NAMALWA (cell line): ENCODE results near the gene PXT1.
A peak's percentile ranks its signal among the peaks of the same experiment; 100 is the strongest.
"Not testable (repeated sequence)": the region's sequence is repeated elsewhere in the genome, so short reads cannot be mapped to it uniquely, and the experiment has no call there.

Experiments used
- DNase-seq: peaks from one replicate; pipeline ENCODE4 v3.0.0-alpha.2; 2015; ENCODE audit warnings: low spot score

The PXT1 gene, protein sequence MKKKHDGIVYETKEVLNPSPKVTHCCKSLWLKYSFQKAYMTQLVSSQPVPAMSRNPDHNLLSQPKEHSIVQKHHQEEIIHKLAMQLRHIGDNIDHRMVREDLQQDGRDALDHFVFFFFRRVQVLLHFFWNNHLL

DNA sequence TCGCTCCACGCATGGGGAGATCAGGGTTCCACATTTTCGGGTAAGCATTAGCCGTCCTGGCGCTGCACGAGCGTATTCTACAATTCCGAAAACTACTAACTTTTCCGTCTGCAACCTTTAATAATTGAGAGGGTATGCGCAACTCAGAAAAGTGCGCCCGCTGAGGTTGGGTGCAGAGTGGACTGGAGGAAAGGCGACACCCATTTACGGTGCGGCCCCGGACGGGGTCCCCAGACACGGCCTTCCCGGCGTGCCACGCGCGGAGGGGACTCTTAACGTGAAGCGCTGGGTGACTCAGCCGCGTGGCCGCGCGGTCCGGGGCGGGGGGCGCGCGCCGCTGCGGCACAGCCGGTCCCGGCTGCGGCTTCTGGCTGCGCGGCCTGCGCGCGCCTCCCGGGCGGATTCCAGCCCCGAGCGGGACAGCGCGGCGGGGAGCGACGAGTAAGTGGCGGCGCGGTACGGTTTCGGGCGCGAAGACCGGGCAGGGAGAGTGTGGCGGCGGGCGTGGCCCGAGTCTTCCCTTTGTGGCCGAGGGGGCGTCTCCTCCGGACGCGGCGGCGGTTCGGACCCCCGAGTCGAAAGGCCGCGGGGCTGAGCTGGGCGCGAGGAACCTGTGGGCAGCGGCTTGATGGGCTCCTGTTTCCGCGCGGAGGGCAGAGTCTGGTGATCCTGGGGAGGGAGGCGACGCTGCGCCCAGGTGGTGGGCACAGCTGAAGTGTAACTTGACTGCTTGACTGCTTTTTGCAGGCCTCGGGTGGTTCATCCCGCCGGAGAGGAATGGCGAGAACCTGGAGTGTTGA lies at the start of gene PXT1, which contains the start of gene KCTD20:
TSS of gene PXT1 (minus strand) at position 184 of the 800 bp plus-strand sequence. CDS start 16,772 bp downstream, outside the sequence.
TSS of gene KCTD20 (plus strand) at position 330 of the 800 bp plus-strand sequence. CDS start 27,098 bp downstream, outside the sequence.
- peak; percentile 92 for DNase-seq

DNA sequence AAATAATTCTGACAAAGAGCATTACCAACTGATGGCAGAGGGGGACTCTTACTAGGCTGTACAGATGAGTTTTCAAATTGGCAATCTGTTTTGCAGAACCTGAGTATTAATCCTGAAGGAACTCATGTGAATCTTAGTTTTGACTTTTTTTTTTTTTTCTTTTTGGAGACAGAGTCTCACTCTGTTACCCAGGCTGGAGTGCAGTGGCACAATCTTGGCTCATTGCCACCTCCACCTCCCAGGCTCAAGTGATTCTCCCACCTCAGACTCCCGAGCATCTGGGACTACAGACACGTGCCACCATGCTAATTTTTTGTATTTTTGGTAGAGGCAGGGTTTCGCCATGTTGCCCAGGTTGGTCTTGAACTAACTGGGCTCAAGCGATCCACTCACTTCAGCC lies 49.4 kb upstream of the PXT1 start:
- DNase-seq, result no peak

DNA sequence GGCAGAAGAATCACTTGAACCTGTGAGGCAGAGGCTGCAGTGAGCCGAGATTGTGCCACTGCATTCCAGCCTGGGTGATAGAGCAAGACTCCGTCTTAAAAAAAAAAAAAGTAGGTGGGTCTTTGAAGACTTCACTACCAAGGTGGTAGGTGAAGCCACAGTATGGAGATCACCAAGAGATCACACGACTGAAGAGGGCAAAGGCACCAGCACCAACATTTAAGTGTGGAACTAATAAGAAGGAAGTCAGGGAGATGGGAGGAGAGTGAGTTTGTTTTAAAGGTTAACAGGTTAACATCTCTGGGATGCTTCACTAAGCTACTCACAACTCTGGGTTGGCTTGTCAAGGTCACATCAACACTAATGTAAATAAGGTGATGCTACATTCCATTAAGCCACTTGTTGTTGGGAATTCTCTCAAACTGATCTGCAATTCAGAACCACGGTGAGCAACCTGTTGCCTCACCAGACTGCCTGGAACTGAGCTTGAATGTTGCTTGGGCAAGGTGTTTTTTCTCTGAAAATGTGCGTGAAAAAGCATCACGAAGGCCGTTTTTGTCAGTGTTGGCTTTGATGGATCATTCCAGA lies 48.8 kb upstream of the PXT1 start:
- no peak for DNase-seq

DNA sequence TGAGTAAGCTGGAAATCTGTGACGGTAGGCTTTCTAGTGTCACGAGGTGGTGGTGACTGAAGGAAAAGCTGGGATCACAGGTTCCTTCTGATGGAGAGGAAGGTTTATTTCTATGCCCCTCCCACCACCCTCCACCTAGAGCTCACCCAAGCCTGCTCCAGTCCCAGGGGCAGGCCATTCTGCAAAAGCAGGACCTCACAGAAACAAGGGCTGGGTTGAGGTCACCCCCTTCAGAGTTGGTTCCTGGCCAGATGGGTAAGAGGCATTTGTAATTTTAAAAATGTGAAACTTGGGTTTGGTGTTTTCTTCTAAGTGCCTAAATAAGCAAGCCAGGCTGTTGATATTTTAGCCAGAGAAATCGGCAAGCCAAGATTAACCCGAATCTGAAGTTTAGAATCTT lies 46.8 kb upstream of the PXT1 start:
- DNase-seq, result no peak

DNA sequence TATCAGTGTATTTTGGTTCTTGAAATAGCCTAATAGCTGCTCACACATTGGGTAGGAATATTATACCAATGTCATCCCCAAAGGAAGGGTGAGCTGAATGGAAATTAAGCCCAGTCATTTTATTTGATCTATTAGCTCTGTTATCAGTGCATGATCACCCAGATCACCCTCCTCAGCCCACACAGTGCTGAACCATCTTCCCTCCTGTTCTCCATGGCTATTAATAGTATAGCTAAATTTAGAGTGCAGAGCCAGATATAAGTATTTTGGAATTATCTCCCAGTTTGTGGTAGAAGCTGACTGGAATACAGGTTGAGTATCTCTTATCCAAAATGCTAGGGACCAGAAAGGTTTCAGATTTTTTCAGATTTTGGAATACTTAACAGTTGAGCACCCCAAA lies 45.6 kb upstream of the PXT1 start:
- DNase-seq, result no peak

DNA sequence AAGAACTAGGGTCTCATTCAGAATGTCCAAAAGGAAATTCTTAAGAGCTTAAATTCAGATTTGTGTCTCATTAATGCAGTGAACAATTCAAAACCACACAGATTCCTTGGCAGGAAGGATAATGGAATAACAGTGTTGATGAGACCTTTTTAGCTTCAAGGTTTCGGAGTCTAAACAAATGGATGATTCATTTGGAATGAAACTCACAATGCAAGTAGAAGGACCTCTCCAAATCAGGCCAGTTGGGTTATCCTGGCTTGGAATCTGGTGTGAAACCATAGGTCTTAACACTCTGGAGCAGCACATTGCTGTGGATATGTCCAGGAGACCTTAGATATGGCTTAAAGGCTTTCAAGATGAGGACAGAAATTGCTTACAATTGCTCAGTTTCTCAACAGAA lies 45.0 kb upstream of the PXT1 start:
- no peak for DNase-seq

DNA sequence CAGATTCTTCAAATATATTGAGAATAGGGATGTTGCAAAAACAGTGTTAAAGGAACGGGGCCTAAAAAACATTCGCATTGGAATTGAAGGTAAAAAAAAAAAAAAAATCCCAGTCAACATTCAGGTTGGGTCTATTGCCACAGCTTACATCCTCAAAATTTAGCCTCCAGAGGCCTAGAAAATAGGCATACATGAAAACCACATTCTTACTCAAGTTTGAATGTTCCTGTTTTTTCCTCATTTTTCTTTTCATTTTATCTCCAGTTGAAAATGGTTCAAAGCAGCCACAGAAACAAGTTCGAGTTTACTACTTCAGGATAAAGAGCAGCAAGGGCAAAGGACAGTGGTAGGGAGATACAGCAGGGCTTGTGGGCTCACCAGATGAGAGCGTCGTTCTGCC lies 42.1 kb upstream of the PXT1 start:
- no peak for DNase-seq

DNA sequence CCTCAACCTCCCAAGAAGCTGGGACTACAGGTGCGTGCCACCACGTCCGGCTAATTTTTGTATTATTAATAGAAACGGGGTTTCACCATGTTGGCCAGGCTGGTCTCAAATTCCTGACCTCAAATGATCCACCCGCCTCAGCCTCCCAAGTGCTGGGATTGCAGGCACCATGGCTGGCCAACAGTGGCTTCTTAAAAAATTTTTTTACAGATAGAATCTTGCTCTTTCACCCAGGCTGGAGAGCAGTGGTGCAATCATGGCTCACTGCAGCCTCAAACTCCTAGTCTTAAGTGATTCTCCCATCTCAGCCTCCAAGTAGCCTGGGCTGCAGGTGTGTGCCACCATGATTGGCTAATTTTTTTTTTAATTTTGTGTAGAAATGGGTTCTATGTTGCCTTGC lies 40.7 kb upstream of the PXT1 start:
- DNase-seq, result not testable (repeated sequence)

DNA sequence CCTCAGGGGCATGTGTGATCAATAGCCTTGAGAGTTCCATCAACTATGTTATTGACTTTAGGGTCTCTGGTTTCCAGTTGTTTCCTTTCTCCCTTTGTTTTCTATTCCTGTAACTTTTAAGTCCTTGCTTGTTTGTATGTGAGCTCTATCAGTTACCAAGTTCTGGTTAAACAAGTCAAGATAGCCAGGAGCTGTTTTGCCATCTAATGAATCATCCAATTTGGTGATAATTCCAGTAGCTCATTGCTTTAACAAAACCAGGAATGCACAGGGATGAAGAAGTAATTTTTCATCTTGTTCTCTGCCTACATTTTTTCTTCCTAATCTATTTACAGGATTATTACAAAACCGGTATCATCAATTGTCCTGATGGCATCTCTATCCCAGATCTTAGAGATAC lies 36.6 kb upstream of the PXT1 start:
- no peak for DNase-seq

DNA sequence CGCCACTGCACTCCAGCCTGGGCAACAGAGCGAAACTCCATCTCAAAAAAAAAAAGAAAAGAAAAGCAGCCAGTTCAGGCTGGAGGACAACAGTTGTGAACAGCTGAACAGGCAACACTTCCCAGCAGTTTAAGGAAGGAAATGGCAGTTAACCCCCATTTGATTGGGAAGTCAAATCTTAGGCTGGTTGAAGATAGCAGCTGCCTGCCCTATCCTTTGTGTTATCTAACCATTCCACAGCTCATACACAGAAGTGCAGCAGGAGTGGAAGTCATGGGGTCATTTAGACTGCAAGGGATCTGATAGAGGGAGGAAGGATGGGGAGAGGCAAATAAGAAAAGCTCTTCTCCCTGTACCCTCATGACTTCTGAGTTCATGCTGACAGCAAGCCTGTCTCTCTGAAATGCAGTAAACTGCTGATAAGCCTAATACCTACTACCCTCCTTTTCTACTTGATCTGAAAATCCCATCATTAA lies 35.4 kb upstream of the PXT1 start:
- no peak for DNase-seq

DNA sequence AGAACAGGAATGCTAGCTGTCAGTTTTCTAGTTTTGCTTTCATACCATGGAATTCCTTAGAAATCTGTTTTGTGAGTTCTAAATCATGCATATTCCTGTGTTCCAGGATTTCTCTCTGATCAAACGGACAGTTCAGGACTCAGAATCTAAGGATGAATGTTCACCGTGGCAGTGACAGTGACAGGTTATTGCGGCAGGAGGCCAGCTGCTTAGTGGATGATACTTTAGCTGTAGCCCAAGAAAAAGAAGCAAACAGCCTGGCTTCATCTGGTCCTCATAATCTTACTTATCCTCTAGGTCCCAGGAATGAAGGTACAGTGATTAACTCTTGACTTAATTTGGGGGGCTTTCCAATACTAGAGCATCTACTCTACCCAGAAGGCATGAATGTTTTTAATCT lies 27.3 kb upstream of the PXT1 start:
- no peak for DNase-seq

DNA sequence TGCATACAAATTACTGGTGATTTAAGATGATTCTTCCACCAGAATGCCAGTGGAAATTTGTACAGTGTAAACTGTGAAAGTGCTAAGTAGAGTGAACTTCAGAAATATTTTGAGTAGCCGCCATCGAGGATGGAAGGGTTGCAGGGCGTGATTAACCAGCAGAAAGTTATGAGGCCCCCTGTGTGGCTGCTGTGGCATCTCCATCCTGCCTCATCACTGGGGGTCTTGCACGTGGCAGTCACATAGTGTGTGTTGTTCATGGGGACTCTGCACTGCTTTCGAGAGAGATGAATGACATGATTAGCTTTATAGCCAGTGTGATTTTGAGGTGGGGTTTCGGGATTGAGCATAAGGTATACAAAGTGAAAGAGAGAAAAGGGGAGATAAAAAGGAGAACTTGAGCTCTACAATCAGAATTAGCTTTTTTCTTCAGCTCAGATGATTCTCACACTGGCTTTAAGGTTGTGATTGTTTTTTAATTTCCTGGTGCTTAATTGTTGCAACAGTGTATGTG lies 26.6 kb upstream of the PXT1 start:
- no peak for DNase-seq

DNA sequence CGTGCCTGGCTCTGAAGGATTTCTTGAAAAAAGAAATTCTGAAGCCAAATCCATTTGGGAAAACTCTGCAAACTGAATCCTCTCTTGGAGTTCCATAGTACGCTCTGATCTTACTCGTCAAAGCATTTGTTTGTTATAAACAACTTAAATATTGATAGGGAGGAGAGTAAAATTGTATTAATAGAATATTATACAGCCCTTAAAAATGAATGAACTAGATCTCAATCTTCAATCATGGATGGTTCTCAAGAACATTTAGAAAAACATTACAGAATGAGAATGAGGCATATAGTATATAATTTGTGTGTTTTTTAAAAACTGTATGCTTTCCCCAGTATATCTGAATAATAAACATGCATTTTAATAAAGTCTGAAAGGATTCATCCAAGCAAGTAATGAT lies 25.0 kb upstream of the PXT1 start:
- no peak for DNase-seq

DNA sequence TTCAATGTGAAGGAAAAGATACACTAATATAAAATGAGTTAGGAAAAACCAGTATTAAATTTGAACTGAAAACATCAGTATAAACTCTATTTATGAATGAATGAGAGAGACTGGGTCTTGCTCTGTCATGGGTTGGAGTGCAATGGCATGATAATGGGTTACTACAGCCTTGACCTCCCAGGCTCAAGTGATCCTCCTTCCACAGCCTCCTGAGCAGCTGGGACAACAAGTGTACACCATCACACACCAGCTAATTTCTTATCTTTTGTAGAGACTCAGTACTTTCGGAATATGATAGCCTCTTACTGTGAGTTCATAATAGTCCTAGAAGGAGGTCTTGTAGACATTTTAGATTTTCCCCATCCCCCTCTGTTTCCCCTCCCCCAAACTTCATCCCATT lies 21.6 kb upstream of the PXT1 start:
- DNase-seq, result no peak

DNA sequence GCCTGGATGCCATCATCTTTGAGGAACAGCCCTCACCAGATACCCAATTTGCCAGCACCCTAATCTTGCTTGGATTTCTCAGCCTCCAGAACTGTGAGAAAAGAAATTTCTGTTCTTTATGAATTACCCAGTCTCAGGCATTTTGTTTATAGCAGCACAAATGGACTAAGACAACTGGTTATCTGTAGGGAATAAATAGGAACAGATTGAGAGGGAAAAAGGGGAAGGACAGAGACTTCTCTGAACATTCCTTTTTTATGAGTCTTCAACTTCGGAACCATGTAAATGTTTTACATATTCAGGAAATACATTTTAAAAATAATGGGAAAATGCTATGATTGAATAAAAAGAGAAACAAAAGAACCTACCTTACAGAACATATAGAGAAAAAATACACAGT lies 21.0 kb upstream of the PXT1 start:
- no peak for DNase-seq

DNA sequence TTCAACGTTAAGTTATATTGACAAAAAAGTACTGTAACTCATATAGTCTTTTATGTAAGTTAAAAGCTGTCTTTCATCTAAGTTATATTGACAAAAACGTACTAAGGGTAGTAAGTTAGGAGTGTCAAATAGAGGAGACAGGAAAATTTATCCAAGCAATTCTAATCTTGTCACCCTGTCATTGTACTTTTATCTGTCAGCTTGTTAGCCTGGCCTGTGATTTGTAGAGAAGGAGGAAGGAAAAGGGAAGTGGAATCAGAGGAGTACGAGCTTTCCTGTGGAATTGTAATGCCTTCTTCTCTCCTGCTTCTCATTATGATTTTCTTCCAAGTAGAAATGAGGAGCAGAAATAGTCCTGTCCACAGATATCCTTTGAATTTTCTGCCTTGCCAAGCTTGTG lies 19.0 kb upstream of the PXT1 start:
- no peak for DNase-seq

DNA sequence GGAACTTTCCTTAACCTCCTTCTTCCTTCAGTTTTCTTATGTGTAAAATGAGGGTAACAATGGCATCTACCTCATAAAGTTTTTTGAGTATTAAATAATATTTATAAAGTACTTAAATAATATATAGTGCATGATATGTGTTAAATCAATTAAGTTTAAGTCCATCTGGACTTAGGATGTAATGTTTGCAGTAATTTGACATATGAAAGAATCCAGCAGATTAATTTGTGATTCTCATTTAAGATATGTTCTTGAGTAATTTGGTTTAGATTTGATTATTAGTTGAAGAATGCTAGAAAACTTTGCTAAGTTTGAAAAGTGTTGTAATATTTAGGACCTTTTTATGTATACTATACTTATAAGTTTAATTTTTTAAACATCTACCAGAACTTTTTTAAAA lies 18.3 kb upstream of the PXT1 start:
- DNase-seq, result no peak

DNA sequence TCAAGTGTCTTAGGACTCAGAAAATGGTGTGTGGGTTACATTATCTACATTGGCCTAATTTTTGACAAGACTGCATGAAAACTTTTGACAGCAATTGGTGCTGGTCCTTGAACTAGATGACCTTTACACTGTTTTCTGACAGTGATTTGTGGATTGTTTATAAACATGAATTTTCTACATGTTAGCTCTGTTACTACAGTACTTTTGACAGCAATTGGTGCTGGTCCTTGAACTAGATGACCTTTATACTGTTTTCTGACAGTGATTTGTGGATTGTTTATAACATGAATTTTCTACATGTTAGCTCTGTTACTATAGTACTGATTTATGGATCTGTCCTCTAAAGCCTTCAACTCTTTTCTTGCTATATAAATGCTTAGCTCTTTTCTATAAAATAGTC lies 16.8 kb upstream of the PXT1 start:
- DNase-seq, result no peak

DNA sequence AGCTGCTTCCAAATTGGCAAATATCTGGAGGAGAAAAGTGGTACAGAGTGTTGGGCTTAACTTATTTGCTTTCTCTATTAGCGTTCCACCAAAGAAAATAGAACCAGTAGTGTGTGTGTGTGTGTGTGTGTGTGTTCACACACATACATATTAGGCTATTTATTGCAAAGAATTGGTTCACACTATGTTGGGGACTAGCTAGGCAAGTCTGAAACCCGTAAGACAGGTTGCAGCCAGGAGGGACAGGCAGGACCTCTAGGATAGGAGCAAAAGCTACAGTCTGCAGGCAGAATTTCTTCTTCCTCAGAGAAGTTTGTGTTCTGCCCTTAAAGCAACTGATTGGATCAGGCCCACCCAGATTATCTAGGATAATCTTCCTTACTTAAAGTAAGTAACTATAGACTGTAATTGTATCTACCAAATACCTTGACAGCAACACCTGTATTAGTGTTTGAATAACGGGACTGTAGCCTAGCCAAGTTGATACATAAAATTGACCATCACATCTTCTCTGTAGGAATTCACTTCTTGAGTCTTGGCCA lies 12.9 kb upstream of the PXT1 start:
- no peak for DNase-seq

DNA sequence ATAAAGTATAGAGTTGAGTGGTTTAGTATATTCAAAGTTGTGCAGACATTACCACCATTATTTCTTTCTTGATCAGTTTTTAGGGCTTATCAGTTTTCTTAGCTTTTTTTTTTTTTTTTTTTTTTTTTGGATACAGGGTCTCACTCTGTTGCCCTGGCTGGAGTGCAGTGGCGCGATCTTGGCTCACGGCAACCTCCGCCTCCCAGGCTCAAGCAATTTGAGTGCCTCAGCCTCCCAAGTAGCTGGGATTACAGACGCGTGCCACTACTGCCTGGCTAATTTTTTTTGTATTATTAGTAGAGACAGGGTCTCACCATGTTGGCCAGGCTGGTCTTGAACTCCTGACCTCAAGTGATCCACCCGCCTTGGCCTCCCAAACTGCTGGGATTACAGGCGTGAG lies 10.2 kb upstream of the PXT1 start:
- DNase-seq, result not testable (repeated sequence)

DNA sequence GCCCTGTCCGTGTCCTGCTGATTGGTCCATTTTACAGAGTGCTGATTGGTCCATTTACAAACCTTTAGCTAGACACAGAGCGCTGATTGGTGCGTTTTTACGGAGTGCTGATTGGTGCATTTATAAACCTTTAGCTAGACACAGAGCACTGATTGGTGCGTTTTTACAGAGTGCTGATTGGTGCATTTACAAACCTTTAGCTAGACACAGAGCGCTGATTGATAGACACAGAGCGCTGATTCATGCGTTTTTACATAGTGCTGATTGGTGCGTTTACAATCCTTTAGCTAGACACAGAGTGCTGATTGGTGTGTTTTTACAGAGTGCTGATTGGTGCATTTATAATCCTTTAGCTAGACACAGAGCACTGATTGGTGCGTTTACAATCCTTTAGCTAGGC lies 6.5 kb upstream of the PXT1 start:
- DNase-seq, result peak; percentile 13

DNA sequence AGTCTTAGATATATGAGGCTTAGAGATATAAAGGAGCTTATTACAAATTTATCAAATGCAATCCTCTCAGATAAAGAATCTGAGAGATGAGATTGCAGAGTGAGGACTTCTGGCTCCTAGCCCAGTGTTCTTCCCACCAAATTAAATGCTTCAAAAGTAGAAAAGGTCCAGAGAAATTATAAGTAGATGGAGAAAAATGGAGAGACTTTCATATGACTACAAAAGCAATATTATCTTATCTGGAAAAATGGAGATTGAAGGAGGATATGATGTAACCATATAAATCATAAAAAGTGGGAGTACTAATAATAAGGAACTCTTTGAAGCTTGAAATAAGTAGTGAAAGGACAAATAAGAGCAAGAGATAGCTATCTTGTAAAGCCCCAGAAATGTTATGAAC lies 3.0 kb upstream of the PXT1 start:
- no peak for DNase-seq

DNA sequence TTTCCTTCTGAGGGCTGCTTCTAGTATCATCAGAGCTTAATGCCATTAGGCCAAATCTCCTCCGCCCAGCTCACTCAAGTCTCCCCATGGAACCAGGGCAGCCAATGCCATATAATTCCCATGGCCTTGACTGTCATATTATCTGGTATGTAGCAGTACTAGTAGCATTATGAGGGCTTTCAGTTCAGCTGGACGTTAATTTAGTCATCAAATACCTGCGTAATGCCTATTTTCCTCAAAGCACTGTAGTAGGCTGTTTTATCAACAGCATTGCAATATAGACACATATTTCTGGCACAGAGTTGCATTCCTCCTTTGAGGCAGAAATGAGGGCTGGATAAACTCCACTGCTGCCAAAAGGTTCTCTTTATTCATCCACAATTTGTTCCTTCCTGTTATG lies 1.8 kb upstream of the PXT1 start:
- no peak for DNase-seq
